ENCODE data around the gene WASF1.

DNA sequence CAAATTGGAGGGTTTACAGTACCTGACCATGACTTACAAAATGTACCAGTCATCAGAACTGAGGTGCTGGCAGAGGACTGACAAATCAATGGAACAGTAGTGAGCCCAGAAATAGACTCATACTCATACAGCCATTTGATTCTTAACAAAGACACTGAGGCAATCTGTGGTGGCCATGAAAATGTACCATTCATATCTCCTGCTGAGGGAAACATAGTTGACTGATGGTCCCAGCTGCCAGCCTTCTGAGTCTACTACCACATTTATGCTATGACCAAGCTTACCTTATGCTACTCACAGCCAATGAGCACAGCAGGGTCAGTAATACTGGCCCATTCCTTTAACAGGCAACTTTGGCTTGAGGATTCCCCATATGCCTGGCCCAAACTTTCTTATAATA, 88.6 kb downstream of the WASF1 start:
- TF ChIP-seq, protein P1, sequence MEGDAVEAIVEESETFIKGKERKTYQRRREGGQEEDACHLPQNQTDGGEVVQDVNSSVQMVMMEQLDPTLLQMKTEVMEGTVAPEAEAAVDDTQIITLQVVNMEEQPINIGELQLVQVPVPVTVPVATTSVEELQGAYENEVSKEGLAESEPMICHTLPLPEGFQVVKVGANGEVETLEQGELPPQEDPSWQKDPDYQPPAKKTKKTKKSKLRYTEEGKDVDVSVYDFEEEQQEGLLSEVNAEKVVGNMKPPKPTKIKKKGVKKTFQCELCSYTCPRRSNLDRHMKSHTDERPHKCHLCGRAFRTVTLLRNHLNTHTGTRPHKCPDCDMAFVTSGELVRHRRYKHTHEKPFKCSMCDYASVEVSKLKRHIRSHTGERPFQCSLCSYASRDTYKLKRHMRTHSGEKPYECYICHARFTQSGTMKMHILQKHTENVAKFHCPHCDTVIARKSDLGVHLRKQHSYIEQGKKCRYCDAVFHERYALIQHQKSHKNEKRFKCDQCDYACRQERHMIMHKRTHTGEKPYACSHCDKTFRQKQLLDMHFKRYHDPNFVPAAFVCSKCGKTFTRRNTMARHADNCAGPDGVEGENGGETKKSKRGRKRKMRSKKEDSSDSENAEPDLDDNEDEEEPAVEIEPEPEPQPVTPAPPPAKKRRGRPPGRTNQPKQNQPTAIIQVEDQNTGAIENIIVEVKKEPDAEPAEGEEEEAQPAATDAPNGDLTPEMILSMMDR (conservative IDR thresholded peaks at IDR 0.05; ENCODE audit: low read depth, low read length): no peak
- no peak for TF ChIP-seq EZH2 (IDR thresholded peaks at IDR 0.05; ENCODE audit: low read length, unreplicated experiment)

All from PC-3 (cell line).